Activated CD8-positive, alpha-beta T cell treated with anti-CD3 and anti-CD28 coated beads for 36 hours (primary cell): ENCODE data around the gene NEURL1. TPM values are rescaled to one million over a fixed set of nuclear protein-coding genes. Genes with fewer than 3 reads are reported as not detected.

Experiments used
- ATAC-seq: fragments of 200-7000 bp; cut with Tn5 transposase; one replicate; pipeline ENCODE4 v1.10.0; 2021; ENCODE audit warnings: mild to moderate bottlenecking, moderate library complexity
- CTCF ChIA-PET: fragments of 350-600 bp; sonication (Branson Sonifier 250); formaldehyde crosslinking; loops from one replicate; lab custom pipeline; 2021; ENCODE audit warnings: antibody characterized with exemption; lab: Charles Lee
- POLR2A ChIA-PET: fragments of 350-600 bp; sonication (Branson Sonifier 250); formaldehyde crosslinking; loops from one replicate; lab custom pipeline; 2021; ENCODE audit warnings: antibody characterized with exemption; lab: Charles Lee
- DNase-seq: peaks from one replicate; pipeline ENCODE4 v3.0.0-alpha.2; 2020
- H3K27ac Mint-ChIP-seq: one replicate; pipeline ENCODE4 v1.8.0; 2021; ENCODE audit warnings: mild to moderate bottlenecking, mixed read lengths
- H3K27me3 Mint-ChIP-seq: one replicate; pipeline ENCODE4 v1.8.0; 2021; ENCODE audit warnings: mixed read lengths
- H3K36me3 Mint-ChIP-seq: one replicate; pipeline ENCODE4 v1.8.0; 2021; ENCODE audit warnings: low read depth, mixed read lengths
- H3K4me1 Mint-ChIP-seq: one replicate; pipeline ENCODE4 v1.8.0; 2021; ENCODE audit warnings: low read depth, mixed read lengths
- H3K4me3 Mint-ChIP-seq: one replicate; pipeline ENCODE4 v1.8.0; 2021; ENCODE audit warnings: mild to moderate bottlenecking, moderate library complexity, mixed read lengths
- H3K9me3 Mint-ChIP-seq: one replicate; pipeline ENCODE4 v1.8.0; 2021; ENCODE audit warnings: mixed read lengths
- intact Hi-C: fragments of 100-400 bp; cut with micrococcal nuclease; formaldehyde crosslinking; loops from one replicate; pipeline ENCODE4 v1.10.0; 2022
- total RNA-seq, 2 experiments: library from RNA; stranded (reverse); gene quantifications; one replicate each; pipeline ENCODE4 v1.2.3, GENCODE V29; 2021
- TF ChIP-seq, protein P1 (sequence below): fragments of 200-600 bp; IDR thresholded peaks from one replicate; pipeline ENCODE4 v1.8.0; 2022; ENCODE audit warnings: antibody characterized with exemption, mild to moderate bottlenecking

NEURL1 gene
- total RNA-seq, 2 experiments from 2014 or later = 1.7 to 1.9 TPM

DNA sequence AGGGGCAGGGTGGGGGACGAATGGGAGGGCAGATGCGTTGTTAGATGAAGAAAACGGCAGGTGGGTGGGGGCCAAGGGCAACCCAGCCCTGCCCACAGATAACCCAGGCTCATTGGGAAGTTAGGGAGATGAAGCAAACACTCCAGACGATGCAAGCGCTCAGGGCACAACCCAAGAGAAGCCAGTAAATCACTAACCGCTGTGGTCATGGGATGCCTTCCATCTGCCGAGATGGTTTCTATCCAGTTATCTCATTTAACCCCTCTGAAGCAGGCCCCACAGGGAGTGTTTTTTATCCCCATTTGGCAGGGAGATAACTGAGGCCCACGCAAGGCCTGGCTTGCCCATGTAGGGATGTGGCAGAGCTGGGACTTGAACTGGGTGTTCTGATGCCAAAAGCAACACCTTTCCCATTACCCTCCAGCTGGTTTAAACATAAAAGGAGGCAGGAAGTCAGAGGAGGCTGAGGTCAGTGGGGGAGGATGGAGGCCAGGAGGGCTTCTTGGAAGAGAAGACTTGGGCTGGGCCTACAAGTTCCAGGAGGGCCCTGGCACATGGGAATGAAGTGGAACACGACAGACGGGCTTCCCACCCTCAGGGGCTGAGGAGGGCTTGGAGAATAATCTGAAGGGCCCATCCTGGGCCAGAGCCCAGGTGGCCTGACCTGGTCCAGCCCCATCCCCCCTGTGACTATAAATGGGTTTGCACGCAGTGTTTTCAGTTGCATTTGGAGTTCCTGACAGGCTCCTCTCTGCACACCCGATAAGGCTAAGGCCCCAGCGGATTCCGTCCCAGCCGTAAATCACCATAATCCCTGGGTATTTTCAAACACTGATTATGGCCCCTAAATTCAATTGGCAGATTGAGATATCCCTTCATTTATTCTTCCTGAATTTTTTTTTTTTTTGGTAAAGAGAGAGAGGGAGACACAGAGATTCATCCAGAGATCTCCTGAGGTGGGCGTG, 80.9 kb downstream of the NEURL1 start:
- Mint-ChIP-seq H3K36me3 (no peaks in the 10 kb centered on the region), H3K4me1 (no peaks in the 10 kb centered on the region), H3K4me3 (no peak overlapping the region), H3K27me3 (no peaks in the 10 kb centered on the region), H3K27ac (no peak overlapping the region), H3K9me3 (no peaks in the 10 kb centered on the region)
- ATAC-seq (no peak), DNase-seq (no peak)
- ChIA-PET POLR2A (no interaction called here), CTCF (no interaction called here)
- TF ChIP-seq, protein P1, sequence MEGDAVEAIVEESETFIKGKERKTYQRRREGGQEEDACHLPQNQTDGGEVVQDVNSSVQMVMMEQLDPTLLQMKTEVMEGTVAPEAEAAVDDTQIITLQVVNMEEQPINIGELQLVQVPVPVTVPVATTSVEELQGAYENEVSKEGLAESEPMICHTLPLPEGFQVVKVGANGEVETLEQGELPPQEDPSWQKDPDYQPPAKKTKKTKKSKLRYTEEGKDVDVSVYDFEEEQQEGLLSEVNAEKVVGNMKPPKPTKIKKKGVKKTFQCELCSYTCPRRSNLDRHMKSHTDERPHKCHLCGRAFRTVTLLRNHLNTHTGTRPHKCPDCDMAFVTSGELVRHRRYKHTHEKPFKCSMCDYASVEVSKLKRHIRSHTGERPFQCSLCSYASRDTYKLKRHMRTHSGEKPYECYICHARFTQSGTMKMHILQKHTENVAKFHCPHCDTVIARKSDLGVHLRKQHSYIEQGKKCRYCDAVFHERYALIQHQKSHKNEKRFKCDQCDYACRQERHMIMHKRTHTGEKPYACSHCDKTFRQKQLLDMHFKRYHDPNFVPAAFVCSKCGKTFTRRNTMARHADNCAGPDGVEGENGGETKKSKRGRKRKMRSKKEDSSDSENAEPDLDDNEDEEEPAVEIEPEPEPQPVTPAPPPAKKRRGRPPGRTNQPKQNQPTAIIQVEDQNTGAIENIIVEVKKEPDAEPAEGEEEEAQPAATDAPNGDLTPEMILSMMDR = no peak
- intact Hi-C loops = no loop called here

DNA sequence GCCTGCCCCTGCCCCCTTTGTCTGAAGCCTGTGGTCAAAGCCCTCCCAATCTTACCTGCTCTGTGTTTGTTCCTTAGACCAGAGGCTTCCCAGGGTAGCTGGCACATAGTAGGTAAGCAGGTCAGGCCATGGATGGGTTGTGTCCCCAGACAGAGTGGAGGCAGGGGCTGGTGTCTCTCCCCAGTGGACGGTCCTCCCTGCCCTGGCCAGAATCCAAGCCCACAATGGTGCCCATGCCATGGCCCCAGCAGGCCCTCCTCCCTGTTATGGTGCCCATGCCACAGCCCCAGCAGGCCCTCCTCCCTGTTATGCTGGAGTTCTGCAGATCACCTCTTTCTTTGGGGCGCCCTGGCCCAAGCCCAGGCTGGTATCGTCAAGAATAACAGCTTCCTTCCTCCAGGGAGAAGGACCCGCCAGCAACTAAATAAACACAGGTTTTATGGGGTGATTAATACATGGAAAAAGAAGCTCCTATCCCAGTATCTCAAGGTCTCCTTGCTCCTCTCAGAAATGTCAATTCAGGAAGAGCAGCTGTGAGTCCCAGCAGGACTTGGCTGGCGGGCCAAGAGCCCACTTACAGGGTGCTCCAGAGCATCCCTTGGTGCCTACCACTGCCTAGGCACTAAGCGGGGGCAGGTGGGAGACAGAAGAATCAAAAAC, 82.0 kb downstream of the NEURL1 start:
- Mint-ChIP-seq H3K36me3 (no peaks in the 10 kb centered on the region), H3K9me3 (no peaks in the 10 kb centered on the region), H3K4me1 (no peaks in the 10 kb centered on the region), H3K27me3 (no peaks in the 10 kb centered on the region), H3K27ac (no peak overlapping the region), H3K4me3 (no peak overlapping the region)
- TF ChIP-seq, protein P1 = no peak
- ATAC-seq (no peak), DNase-seq (no peak)
- ChIA-PET POLR2A (no interaction called here), CTCF (interaction anchor here (1.5 to 4.0 kb wide), 3 partner anchors 11 to 17 kb away, joined by 3 to 32 read pairs (median 11); no protein-coding TSS in a partner anchor)
- intact Hi-C loops = no loop called here

DNA sequence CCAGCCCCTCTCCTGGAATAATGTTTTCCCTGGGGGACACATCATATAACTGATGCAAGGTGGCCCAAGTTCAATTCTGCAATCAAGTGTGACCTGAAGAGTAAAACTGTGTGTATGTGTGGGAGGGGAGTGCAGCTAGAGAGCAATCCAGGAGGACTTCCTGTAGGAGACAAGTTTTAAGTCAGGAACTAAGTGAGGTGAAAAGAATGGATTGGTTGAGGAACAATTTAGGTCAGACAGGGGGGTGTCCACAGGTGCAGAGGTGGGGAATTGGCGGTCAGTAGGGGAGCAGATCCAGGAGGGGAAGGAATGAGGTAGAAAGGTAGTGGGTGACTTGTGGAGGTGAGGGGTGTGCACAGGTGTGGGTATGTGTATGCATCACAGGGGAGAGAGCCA, 82.6 kb downstream of the NEURL1 start:
- CTCF ChIA-PET = interaction anchor here (1.5 to 4.0 kb wide), 3 partner anchors 11 to 17 kb away, joined by 3 to 32 read pairs (median 11); no protein-coding TSS in a partner anchor
- H3K27ac Mint-ChIP-seq = no peak overlapping the region

DNA sequence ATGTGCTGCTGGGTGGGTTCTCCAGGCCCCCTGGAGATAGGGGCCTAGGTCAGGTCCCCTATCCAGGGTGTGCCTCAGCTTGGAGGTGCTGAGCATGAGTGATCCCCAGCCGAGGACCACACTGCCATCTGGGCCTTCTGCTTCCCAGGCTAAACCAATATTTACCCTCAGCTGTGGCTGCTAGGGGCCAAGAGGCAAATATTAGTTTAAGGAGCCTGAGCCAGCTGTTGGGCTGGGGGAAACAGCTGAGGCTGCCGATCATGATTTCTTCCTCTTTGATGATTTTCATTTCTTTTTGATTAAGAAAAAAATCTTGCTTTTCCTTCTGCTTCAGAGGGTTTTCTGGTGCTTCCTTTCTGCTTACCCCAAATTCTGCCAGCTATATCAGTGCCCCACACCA, 83.4 kb downstream of the NEURL1 start:
- no peak for ATAC-seq
- H3K27me3 Mint-ChIP-seq = no peaks in the 10 kb centered on the region
- no peaks in the 10 kb centered on the region for H3K4me1 Mint-ChIP-seq
- H3K4me3 Mint-ChIP-seq = no peak overlapping the region
- no peaks in the 10 kb centered on the region for H3K36me3 Mint-ChIP-seq
- ChIA-PET CTCF (interaction anchor here (0.8 to 4.0 kb wide), 5 partner anchors 12 to 109 kb away, joined by 3 to 32 read pairs (median 7); no protein-coding TSS in a partner anchor), POLR2A (no interaction called here)
- intact Hi-C loops = no loop called here
- H3K27ac Mint-ChIP-seq = no peak overlapping the region
- TF ChIP-seq, protein P1 = no peak
- no peak for DNase-seq
- no peaks in the 10 kb centered on the region for H3K9me3 Mint-ChIP-seq

More for the DNA sequence above, 82.6 kb downstream of the NEURL1 start:
- Mint-ChIP-seq H3K4me3 (no peak overlapping the region), H3K36me3 (no peaks in the 10 kb centered on the region), H3K9me3 (no peaks in the 10 kb centered on the region), H3K27me3 (no peaks in the 10 kb centered on the region), H3K4me1 (no peaks in the 10 kb centered on the region)
- intact Hi-C loops = no loop called here
- TF ChIP-seq, protein P1 = no peak
- DNase-seq (no peak), ATAC-seq (no peak)
- POLR2A ChIA-PET = no interaction called here
